ENCODE data around the gene PKD1L1.
"Not testable (repeated sequence)": the region's sequence is repeated elsewhere in the genome, so short reads cannot be mapped to it uniquely, and the experiment has no call there.

The PKD1L1 gene

DNA sequence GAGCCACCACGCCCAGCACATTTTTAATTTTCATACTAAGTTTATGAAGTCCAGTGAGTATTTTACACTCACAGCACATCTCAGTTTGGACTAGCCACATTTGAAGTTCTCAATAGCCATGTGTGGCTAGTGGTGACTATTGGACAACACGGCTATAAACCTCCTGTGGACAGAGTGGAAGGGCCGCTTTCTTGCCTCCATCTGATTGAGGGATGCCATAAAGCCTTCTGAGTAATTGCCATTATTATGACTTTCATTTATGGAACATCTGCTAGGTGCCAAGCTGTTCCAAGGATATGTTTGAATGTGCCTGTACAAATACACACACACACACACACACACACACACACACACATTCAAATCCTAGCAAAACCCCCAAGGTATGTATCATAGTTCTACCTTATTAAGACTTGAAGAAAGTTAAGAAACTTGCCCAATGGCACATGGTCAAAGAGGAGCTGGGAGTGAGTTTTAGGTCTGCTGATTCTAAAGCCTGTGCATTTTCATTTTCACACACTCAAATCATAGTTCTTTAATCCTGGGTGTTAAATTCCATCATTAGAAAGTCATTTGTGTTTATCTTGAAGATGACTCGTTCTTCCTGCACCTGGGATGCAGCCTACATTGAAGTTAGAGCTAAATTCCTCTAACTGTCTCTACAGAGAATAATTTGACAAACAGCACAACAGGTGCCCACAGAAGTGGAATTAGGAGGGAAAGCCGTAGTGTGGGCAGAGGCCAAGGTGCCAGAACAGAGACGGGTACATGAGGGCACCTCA lies 143.3 kb downstream of the PKD1L1 start:
- no peak for DNase-seq (ENCODE audit: low read depth)
- no peak overlapping the region for H3K4me3 ChIP-seq (ENCODE audit: low read depth, low read length)
- TF ChIP-seq, protein P1, sequence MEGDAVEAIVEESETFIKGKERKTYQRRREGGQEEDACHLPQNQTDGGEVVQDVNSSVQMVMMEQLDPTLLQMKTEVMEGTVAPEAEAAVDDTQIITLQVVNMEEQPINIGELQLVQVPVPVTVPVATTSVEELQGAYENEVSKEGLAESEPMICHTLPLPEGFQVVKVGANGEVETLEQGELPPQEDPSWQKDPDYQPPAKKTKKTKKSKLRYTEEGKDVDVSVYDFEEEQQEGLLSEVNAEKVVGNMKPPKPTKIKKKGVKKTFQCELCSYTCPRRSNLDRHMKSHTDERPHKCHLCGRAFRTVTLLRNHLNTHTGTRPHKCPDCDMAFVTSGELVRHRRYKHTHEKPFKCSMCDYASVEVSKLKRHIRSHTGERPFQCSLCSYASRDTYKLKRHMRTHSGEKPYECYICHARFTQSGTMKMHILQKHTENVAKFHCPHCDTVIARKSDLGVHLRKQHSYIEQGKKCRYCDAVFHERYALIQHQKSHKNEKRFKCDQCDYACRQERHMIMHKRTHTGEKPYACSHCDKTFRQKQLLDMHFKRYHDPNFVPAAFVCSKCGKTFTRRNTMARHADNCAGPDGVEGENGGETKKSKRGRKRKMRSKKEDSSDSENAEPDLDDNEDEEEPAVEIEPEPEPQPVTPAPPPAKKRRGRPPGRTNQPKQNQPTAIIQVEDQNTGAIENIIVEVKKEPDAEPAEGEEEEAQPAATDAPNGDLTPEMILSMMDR (IDR thresholded peaks at IDR 0.05; ENCODE audit: low read depth, low read length, missing control alignments) = no peak

DNA sequence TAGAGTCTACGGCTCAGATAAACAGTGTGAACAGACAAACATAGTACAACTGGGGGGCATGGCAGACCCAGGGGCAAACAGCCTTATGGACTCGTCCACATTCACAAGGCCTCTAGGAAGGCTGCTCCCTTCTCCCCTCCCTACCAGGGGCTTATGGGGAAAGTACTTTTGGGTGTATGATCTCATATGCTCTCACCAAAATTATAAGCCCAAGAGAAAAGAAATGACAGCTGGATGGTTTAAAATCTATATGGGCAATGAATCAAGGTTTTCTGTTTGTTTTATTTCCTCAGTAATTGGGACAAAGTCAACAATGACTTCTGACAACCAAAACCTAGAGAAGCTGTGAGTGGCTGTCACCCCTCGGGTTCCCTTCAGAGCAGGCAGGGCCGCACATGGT lies 144.4 kb downstream of the PKD1L1 start:
- no peak overlapping the region for H3K4me3 ChIP-seq (ENCODE audit: low read depth, low read length)
- TF ChIP-seq, protein P1 (IDR thresholded peaks at IDR 0.05; ENCODE audit: low read depth, low read length, missing control alignments) = no peak
- no peak for DNase-seq (ENCODE audit: low read depth)

DNA sequence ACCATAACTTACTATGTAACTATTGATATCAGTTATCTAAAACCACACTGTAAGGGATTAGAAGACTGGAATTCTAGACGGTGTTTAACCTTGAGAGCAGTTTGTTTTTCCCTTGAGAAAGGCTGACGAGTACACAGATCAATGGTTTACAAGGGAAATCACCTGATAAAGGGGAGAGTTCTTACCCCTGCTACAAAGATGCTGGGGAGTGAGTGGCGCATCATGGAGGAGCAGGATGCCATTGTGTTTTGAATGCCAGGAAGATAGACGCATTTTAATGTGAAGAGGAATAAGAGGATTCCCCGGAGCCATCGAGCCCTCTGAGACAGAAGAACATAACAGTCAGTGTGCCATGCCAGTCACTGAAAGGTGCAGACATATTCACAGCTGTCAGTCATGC lies 145.2 kb downstream of the PKD1L1 start:
- DNase-seq (ENCODE audit: low read depth) = no peak
- no peak overlapping the region for H3K4me3 ChIP-seq (ENCODE audit: low read depth, low read length)
- TF ChIP-seq, protein P1 (IDR thresholded peaks at IDR 0.05; ENCODE audit: low read depth, low read length, missing control alignments) = no peak

DNA sequence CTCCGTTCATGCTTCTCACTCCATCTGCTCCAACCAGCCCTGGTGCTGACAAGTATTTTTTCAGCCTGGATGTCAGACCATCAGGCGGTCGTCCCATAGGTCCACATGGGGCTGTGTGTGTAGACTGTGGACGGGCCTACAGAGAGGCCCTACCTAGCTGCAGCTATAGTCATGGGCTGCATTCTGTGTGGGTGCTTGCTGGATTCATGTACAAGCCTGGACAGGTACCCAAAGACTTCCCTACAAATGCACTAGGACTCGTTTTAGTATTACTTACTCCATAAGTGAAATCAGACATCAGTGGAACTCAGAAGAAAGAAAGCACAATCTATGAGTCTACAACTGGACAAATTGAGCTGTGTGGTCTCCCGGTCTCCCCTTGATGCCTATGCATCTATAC lies 146.8 kb downstream of the PKD1L1 start:
- TF ChIP-seq, protein P1 (IDR thresholded peaks at IDR 0.05; ENCODE audit: low read depth, low read length, missing control alignments) = no peak
- no peak for DNase-seq (ENCODE audit: low read depth)
- no peak overlapping the region for H3K4me3 ChIP-seq (ENCODE audit: low read depth, low read length)

DNA sequence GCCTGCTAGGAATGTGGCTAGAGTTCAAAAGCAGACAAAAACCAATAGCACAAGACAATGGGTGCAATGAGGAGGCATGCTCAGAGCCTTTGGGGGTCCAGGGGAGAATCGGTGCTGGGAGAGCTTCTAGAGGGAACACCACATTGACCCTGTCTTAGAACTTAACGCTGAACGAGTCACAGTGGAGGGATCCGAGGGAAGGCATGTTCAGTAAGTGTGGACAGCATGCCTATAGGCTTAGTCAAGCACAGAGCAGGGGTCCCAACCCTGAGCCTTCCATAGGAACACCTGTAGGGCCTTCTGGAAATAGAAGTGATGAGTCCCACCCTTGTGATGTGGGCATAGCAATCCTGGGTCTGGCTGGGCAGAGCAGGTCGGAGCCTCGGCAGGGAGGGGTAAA lies 148.7 kb downstream of the PKD1L1 start:
- no peak for DNase-seq (ENCODE audit: low read depth)
- TF ChIP-seq, protein P1 (IDR thresholded peaks at IDR 0.05; ENCODE audit: low read depth, low read length, missing control alignments) = no peak
- no peak overlapping the region for H3K4me3 ChIP-seq (ENCODE audit: low read depth, low read length)

DNA sequence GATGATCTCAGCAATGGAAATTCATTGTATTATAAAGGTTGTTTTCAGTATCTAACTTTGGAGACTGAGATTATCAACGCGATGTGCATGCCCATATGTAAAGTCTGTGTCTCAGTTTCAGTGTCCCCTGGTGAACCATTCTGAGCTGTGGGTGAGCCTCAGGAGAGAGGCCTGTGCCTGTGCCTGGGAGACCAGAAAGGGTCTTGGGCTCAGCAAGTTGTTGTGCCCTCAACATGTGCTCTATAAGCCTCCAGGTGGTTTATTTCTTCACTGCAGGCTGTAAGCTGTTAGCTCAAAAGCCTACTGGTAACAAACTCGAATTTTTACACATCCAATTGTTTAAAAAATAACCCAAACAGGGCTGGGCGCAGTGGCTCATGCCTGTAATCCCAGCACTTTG lies 151.9 kb downstream of the PKD1L1 start:
- no peak for DNase-seq (ENCODE audit: low read depth)
- H3K4me3 ChIP-seq (ENCODE audit: low read depth, low read length) = no peak overlapping the region
- TF ChIP-seq, protein P1 (IDR thresholded peaks at IDR 0.05; ENCODE audit: low read depth, low read length, missing control alignments) = peak; percentile 12

DNA sequence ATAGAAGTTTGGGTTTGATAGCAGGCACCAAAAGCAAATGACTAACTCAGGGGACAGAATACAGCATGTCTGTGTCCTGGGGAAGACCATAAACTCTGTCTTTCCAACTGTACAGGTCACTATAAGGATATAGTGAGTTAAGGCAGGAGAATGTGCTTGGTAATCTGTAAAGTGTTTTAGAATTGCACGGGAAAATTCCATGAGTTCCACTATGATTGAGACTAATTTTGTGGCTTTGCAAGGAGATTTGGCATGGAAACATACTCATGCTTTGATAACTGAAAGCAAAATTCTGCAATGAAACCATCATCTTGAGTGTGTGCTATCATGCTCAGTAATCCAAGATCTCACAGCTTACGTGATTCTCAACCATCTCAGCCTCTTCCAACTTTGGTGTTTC lies 152.6 kb downstream of the PKD1L1 start:
- TF ChIP-seq, protein P1 (IDR thresholded peaks at IDR 0.05; ENCODE audit: low read depth, low read length, missing control alignments) = no peak
- DNase-seq (ENCODE audit: low read depth) = no peak
- no peak overlapping the region for H3K4me3 ChIP-seq (ENCODE audit: low read depth, low read length)

DNA sequence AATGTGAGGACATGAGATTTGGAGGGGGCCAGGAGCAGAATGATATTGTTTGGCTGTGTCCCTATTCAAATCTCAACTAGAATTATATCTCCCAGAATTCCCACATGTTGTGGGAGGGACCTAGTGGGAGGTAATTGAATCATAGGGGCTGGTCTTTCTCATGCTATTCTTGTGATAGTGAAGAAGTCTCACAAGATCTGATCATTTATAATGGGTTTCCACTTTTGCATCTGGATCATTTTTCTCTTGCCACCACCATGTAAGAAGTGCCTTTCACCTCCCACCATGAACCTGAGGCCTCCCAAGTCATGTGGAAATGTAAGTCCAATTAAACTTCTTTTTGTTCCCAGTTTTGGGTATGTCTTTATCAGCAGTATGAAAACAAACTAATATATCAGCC lies 153.1 kb downstream of the PKD1L1 start:
- not testable (repeated sequence) for H3K4me3 ChIP-seq (ENCODE audit: low read depth, low read length); DNase-seq (ENCODE audit: low read depth)
